NCI-H128 (cell line): ENCODE results near the gene C9orf72.
"Not testable (repeated sequence)": the region's sequence is repeated elsewhere in the genome, so short reads cannot be mapped to it uniquely, and the experiment has no call there.

Source experiments
- DNase-seq: peaks from one replicate; lab custom pipeline; 2025; ENCODE audit not compliant: unreplicated experiment; lab: John Stamatoyannopoulos, UW

The C9orf72 gene

GRCh38 chr9:27572918-27573633, at the start of gene C9orf72:
Gene C9orf72 (minus strand): TSS chr9:27573481. CDS start chr9:27567120, 6,361 bp downstream.
- peak; percentile 80 for DNase-seq

- DNase-seq: no peak
These were observed 49.5 kb upstream of the C9orf72 start for GRCh38 chr9:27622693-27623340.

- no peak for DNase-seq
These were observed 46.5 kb upstream of the C9orf72 start for GRCh38 chr9:27619743-27620142.

GRCh38 chr9:27618066-27618465, 44.8 kb upstream of the C9orf72 start:
- DNase-seq: no peak

GRCh38 chr9:27614551-27614950, 41.3 kb upstream of the C9orf72 start:
- DNase-seq: no peak

- DNase-seq: not testable (repeated sequence)
These were observed 38.8 kb upstream of the C9orf72 start for GRCh38 chr9:27612036-27612435.

GRCh38 chr9:27610622-27611021, 37.3 kb upstream of the C9orf72 start:
- no peak for DNase-seq

GRCh38 chr9:27602954-27603353, 29.7 kb upstream of the C9orf72 start:
- no peak for DNase-seq

GRCh38 chr9:27602142-27602861, 29.0 kb upstream of the C9orf72 start:
- no peak for DNase-seq

- DNase-seq: no peak
These were observed 28.1 kb upstream of the C9orf72 start for GRCh38 chr9:27601396-27601795.

GRCh38 chr9:27600256-27600655, 27.0 kb upstream of the C9orf72 start:
- DNase-seq: no peak

- no peak for DNase-seq
These were observed 26.6 kb upstream of the C9orf72 start for GRCh38 chr9:27599870-27600238.

- DNase-seq: no peak
These were observed 26.0 kb upstream of the C9orf72 start for GRCh38 chr9:27599102-27599869.

GRCh38 chr9:27595733-27596132, 22.5 kb upstream of the C9orf72 start:
- DNase-seq: no peak

- DNase-seq: no peak
These were observed 18.4 kb upstream of the C9orf72 start for GRCh38 chr9:27591672-27592071.

GRCh38 chr9:27591093-27591492, 17.8 kb upstream of the C9orf72 start:
- DNase-seq: no peak

- no peak for DNase-seq
These were observed 17.4 kb upstream of the C9orf72 start for GRCh38 chr9:27590651-27591050.

GRCh38 chr9:27589462-27589861, 16.2 kb upstream of the C9orf72 start:
- no peak for DNase-seq

GRCh38 chr9:27586304-27586703, 13.0 kb upstream of the C9orf72 start:
- DNase-seq: no peak

GRCh38 chr9:27584931-27585330, 11.7 kb upstream of the C9orf72 start:
- DNase-seq: no peak

GRCh38 chr9:27582794-27583193, 9.5 kb upstream of the C9orf72 start:
- DNase-seq: no peak
